ENCODE data around the gene GRM1.

- TF ChIP-seq CTCF (IDR thresholded peaks at IDR 0.05) (no peak), POLR2A (IDR thresholded peaks at IDR 0.05) (no peak), POLR2AphosphoS5 (IDR thresholded peaks at IDR 0.05) (no peak), EP300 (IDR thresholded peaks at IDR 0.05) (no peak)
These were observed 106.3 kb downstream of the GRM1 start for GRCh38 chr6:146135167-146135566.
